Dendritic cell treated with granulocyte-macrophage colony-stimulating factor and Interleukin-4, amounts not matched to agents 40 ng/mL and 50 ng/mL, for 4 days (primary cell): ENCODE results near the gene ENTHD1.
A peak's percentile ranks its signal among the peaks of the same experiment; 100 is the strongest.
"Not testable (repeated sequence)": the region's sequence is repeated elsewhere in the genome, so short reads cannot be mapped to it uniquely, and the experiment has no call there.

Experiments used
- H3K27ac Mint-ChIP-seq: one replicate; pipeline ENCODE4 v1.8.0; 2022; ENCODE audit warnings: mild to moderate bottlenecking, mixed read lengths
- H3K27me3 Mint-ChIP-seq: one replicate; pipeline ENCODE4 v1.8.0; 2022; ENCODE audit warnings: mild to moderate bottlenecking, mixed read lengths
- H3K36me3 Mint-ChIP-seq: one replicate; pipeline ENCODE4 v1.8.0; 2022; ENCODE audit warnings: low read depth, mixed read lengths
- H3K4me1 Mint-ChIP-seq: one replicate; pipeline ENCODE4 v1.8.0; 2022; ENCODE audit warnings: low read depth, mixed read lengths
- H3K4me3 Mint-ChIP-seq: one replicate; pipeline ENCODE4 v1.8.0; 2022; ENCODE audit warnings: mild to moderate bottlenecking, moderate library complexity, mixed read lengths
- H3K9me3 Mint-ChIP-seq: one replicate; pipeline ENCODE4 v1.8.0; 2022; ENCODE audit warnings: mixed read lengths
- intact Hi-C: fragments of 100-400 bp; cut with micrococcal nuclease; formaldehyde crosslinking; loops from one replicate; pipeline ENCODE4 v1.15.0; 2022

Gene ENTHD1

GRCh38 chr22:39900306-39901227, 7.0 kb upstream of the ENTHD1 start, which contains the start of gene GRAP2:
Gene GRAP2, plus strand, starts transcription at chr22:39901084. Its CDS starts 46,023 bp downstream, at chr22:39947107.
- Mint-ChIP-seq H3K9me3 (no peaks in the 10 kb centered on the region), H3K27ac (peak within 1 kb of the TSS; percentile 34), H3K27me3 (peaks cover 2% of the 10 kb centered on the region), H3K4me1 (peaks cover 23% of the 10 kb centered on the region), H3K36me3 (no peaks in the 10 kb centered on the region), H3K4me3 (no peak within 1 kb of the TSS)
- intact Hi-C loops, result loop anchor here (2.0 kb wide), 1 partner anchor 62 kb away; no protein-coding TSS in a partner anchor

GRCh38 chr22:39898997-39899396, 5.4 kb upstream of the ENTHD1 start:
- H3K4me1 Mint-ChIP-seq, result peaks cover 23% of the 10 kb centered on the region
- intact Hi-C loops, result no loop called here
- no peak overlapping the region for H3K4me3 Mint-ChIP-seq
- no peaks in the 10 kb centered on the region for H3K36me3 Mint-ChIP-seq
- H3K27ac Mint-ChIP-seq, result no peak overlapping the region
- no peaks in the 10 kb centered on the region for H3K9me3 Mint-ChIP-seq
- H3K27me3 Mint-ChIP-seq, result no peaks in the 10 kb centered on the region

DNA sequence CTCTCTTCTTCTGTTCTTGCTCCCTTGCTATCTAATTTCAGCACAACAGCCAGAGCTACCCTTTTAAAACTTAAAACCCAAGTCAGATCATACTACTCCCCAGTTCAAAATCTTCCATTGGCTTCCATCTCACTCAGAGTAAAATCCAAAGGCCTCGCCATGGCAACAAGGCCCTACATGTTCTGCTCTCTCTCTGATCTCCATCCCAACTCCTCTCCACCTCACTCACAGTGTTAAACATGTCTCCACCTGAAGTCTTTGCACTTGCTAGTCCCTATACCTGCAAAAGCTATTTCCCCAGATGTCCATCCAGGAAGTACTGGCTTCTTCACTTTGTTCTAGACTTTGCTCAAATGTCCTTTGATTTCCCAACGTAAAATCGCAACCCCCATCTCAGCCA, 4.3 kb upstream of the ENTHD1 start:
- Mint-ChIP-seq H3K27me3 (no peaks in the 10 kb centered on the region), H3K4me3 (no peak overlapping the region), H3K36me3 (no peaks in the 10 kb centered on the region), H3K27ac (no peak overlapping the region), H3K9me3 (no peaks in the 10 kb centered on the region), H3K4me1 (peaks cover 26% of the 10 kb centered on the region)
- intact Hi-C loops, result no loop called here

DNA sequence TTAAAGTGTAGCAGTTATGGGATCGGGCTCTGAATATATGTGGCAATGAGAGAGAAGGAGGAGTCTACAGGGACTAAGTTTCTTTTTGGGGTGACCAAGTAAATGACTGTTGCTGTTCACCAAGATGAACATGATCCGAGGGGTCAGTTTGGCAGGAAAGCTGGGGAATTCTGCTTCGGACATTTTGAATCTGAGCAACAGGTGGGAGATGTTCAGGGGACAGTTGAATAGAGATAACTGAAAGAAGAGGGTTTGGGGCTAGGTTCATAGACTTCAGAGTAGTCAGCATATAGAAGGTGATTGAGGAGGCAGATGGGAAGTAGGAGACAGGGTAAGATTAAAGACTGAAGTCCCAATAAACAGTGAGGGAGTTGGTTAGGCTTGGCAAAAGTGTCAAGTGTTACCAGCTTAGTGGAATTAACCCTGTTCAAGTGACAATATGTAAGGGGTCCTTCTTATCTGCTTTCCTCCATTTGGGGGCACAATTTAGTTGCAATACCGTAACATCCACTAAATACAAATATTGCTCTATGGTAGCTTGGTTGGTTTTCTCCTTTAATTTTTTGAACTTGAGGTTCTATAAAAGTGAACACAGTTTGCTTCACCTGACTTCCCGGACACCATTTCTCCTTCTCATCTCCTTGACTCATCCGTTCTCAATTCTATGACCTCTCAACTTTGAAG, 2.9 kb upstream of the ENTHD1 start:
- no peaks in the 10 kb centered on the region for H3K9me3 Mint-ChIP-seq
- intact Hi-C loops, result no loop called here
- no peak overlapping the region for H3K27ac Mint-ChIP-seq

DNA sequence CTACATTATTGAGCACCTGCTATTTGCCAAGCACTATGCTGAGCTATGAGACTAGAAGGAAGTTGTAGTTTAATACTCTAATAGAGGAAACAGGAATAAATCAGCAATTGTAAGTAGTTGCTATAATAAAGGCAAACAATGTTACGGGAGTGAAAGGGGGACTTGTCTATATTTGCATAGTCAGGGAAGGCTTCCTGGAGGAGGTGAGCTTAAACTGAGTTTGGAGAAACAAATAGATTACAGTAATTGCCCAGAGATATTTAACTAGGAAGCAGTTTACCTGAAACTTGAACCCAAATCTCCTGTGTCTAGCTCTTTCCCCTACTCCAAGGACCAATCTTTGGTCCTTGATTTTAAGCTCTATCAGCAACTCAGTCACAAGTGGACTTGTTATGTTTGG, 2.1 kb upstream of the ENTHD1 start:
- H3K4me3 Mint-ChIP-seq, result no peak overlapping the region
- no peaks in the 10 kb centered on the region for H3K27me3 Mint-ChIP-seq
- no peak overlapping the region for H3K27ac Mint-ChIP-seq
- peaks cover 30% of the 10 kb centered on the region for H3K4me1 Mint-ChIP-seq
- H3K36me3 Mint-ChIP-seq, result no peaks in the 10 kb centered on the region
- intact Hi-C loops, result no loop called here
- no peaks in the 10 kb centered on the region for H3K9me3 Mint-ChIP-seq

More for the DNA sequence above, 2.9 kb upstream of the ENTHD1 start:
- Mint-ChIP-seq H3K4me1 (peaks cover 36% of the 10 kb centered on the region), H3K36me3 (no peaks in the 10 kb centered on the region), H3K27me3 (no peaks in the 10 kb centered on the region), H3K4me3 (no peak overlapping the region)

- intact Hi-C loops, result no loop called here
- peaks cover 22% of the 10 kb centered on the region for H3K4me1 Mint-ChIP-seq
- H3K27ac Mint-ChIP-seq, result no peak overlapping the region
- H3K27me3 Mint-ChIP-seq, result no peaks in the 10 kb centered on the region
- H3K9me3 Mint-ChIP-seq, result no peaks in the 10 kb centered on the region
- H3K36me3 Mint-ChIP-seq, result no peaks in the 10 kb centered on the region
- H3K4me3 Mint-ChIP-seq, result no peak overlapping the region
These were observed 1.1 kb upstream of the ENTHD1 start for GRCh38 chr22:39894554-39895092.

GRCh38 chr22:39889924-39890323, 3.6 kb downstream of the ENTHD1 start:
- H3K9me3 Mint-ChIP-seq, intact Hi-C loops, H3K4me3 Mint-ChIP-seq: not testable (repeated sequence)

DNA sequence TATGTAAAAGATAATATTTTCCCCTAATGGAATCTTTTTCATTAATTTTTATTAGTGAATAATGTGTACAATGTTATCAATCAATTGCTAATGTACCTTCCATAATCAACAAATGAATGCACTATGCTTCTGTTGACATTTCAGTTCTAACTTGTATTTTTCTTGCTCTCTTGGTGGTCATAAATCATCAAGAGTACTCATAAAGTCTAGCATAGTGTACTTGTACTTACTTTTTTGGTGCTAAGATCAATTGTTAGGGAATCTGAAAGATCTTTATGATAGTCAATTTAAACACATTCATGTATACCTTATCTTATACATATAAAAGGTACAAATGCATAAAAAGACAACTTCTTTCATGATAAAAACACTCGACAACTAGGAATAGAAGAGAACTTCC, 10.5 kb downstream of the ENTHD1 start:
- Mint-ChIP-seq H3K36me3 (no peaks in the 10 kb centered on the region), H3K4me1 (peaks cover 8% of the 10 kb centered on the region), H3K9me3 (no peaks in the 10 kb centered on the region), H3K27me3 (peaks cover 5% of the 10 kb centered on the region), H3K4me3 (no peak overlapping the region), H3K27ac (no peak overlapping the region)
- intact Hi-C loops, result no loop called here

More at GRCh38 chr22:39889924-39890323, 3.6 kb downstream of the ENTHD1 start:
- not testable (repeated sequence) for H3K27me3 Mint-ChIP-seq, H3K27ac Mint-ChIP-seq, H3K36me3 Mint-ChIP-seq
- H3K4me1 Mint-ChIP-seq, result peaks cover 18% of the 10 kb centered on the region

DNA sequence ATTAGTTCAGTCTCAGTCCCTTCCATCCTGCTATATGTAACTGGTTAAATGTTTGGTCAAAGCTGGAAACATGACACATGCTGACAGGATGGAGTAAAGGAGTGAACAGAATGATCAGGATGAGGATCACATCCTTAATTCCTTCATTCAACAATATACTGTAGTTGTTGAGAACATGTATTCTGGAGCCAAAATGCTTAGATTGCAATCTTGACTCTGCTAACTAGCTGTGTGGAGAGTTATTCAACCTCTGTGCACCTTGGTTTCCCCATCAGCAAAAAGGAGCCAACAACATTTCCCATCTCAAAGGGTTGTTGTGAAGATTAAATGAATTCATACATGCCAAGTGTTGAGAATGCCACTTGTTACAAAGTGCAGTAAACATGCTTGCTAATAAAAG, 12.8 kb downstream of the ENTHD1 start:
- Mint-ChIP-seq H3K36me3 (no peaks in the 10 kb centered on the region), H3K4me3 (no peak overlapping the region), H3K27ac (no peak overlapping the region), H3K27me3 (peaks cover 3% of the 10 kb centered on the region), H3K9me3 (no peaks in the 10 kb centered on the region), H3K4me1 (peaks cover 13% of the 10 kb centered on the region)
- intact Hi-C loops, result no loop called here

- H3K4me1 Mint-ChIP-seq, result peaks cover 18% of the 10 kb centered on the region
- intact Hi-C loops, result no loop called here
- peaks cover 3% of the 10 kb centered on the region for H3K27me3 Mint-ChIP-seq
- H3K27ac Mint-ChIP-seq, result no peak overlapping the region
- no peak overlapping the region for H3K4me3 Mint-ChIP-seq
- no peaks in the 10 kb centered on the region for H3K36me3 Mint-ChIP-seq
- H3K9me3 Mint-ChIP-seq, result no peaks in the 10 kb centered on the region
These were observed 16.3 kb downstream of the ENTHD1 start for GRCh38 chr22:39877079-39877845.

DNA sequence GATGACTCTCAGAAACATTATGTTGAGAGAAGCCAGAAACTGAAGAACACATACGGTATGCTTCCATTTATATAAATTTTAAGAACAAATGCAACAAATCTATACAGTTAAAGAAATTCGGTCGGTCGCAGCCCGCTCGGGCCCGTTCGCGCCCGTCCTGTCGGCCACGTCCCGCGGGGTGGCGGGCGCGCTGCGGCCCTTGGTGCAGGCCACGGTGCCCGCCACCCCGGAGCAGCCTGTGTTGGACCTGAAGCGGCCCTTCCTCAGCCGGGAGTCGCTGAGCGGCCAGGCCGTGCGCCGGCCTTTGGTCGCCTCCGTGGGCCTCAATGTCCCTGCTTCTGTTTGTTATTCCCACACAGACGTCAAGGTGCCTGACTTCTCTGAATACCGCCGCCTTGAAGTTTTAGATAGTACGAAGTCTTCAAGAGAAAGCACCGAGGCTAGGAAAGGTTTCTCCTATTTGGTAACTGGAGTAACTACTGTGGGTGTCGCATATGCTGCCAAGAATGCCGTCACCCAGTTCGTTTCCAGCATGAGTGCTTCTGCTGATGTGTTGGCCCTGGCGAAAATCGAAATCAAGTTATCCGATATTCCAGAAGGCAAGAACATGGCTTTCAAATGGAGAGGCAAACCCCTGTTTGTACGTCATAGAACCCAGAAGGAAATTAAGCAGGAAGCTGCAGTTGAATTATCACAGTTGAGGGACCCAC, 18.2 kb downstream of the ENTHD1 start:
- H3K27me3 Mint-ChIP-seq, H3K27ac Mint-ChIP-seq, H3K36me3 Mint-ChIP-seq, intact Hi-C loops, H3K9me3 Mint-ChIP-seq: not testable (repeated sequence)
- H3K4me3 Mint-ChIP-seq, result peak overlapping the region; percentile 45
- H3K4me1 Mint-ChIP-seq, result peaks cover 18% of the 10 kb centered on the region

GRCh38 chr22:39873965-39874364, 19.6 kb downstream of the ENTHD1 start:
- H3K27ac Mint-ChIP-seq, result no peak overlapping the region
- H3K4me3 Mint-ChIP-seq, result no peak overlapping the region
- H3K9me3 Mint-ChIP-seq, result no peaks in the 10 kb centered on the region
- intact Hi-C loops, result no loop called here
- no peaks in the 10 kb centered on the region for H3K36me3 Mint-ChIP-seq
- peaks cover 18% of the 10 kb centered on the region for H3K4me1 Mint-ChIP-seq
- peaks cover 8% of the 10 kb centered on the region for H3K27me3 Mint-ChIP-seq

DNA sequence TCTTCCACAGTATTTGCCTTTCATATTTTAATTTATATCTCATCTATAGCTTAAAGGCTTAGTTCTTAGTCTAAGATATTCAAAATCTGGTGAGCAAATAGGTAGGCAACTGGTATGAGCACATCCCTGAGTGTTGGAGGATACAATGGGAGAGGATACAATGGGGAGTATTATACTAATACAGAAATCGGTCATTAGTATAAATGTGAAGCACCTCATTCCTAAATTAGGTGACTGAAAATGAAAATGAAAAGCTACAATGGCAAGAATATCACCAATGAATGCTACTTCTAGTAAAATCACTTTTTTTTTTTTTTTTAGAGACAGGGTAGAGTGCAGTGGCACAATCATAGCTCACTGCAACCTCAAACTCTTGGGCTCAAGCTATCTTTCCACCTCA, 21.0 kb downstream of the ENTHD1 start:
- intact Hi-C loops, result no loop called here
- Mint-ChIP-seq H3K9me3 (no peaks in the 10 kb centered on the region), H3K27me3 (peaks cover 11% of the 10 kb centered on the region), H3K4me3 (no peak overlapping the region), H3K27ac (no peak overlapping the region), H3K36me3 (no peaks in the 10 kb centered on the region), H3K4me1 (peaks cover 21% of the 10 kb centered on the region)
